Activated T-helper 1 cell treated with anti-CD3 and anti-CD28 coated beads, Interleukin-12 subunit alpha, Interleukin-12 subunit beta, Interleukin-2, Interleukin-4 antibody, amounts not matched to agents 30 ng/mL and 10 ng/mL and 1 ng/mL, durations not matched to agents 14 hours and 24 hours and 36 hours (primary cell): ENCODE results near the gene DCLK1. TPM values are rescaled to one million over a fixed set of nuclear protein-coding genes. Genes with fewer than 3 reads are reported as not detected.

Source experiments
- DNase-seq: peaks from one replicate; pipeline ENCODE4 v3.0.0; 2021; ENCODE audit warnings: low spot score
- H3K27ac Mint-ChIP-seq: one replicate; pipeline ENCODE4 v1.8.0; 2021; ENCODE audit warnings: mild to moderate bottlenecking, mixed read lengths
- H3K27me3 Mint-ChIP-seq: one replicate; pipeline ENCODE4 v1.8.0; 2022; ENCODE audit warnings: mild to moderate bottlenecking, moderate library complexity, mixed read lengths; ENCODE audit not compliant: insufficient read depth
- H3K36me3 Mint-ChIP-seq: one replicate; pipeline ENCODE4 v1.8.0; 2021; ENCODE audit warnings: low read depth, mixed read lengths
- H3K4me1 Mint-ChIP-seq: one replicate; pipeline ENCODE4 v1.8.0; 2021; ENCODE audit warnings: low read depth, mixed read lengths
- H3K4me3 Mint-ChIP-seq: one replicate; pipeline ENCODE4 v1.8.0; 2021; ENCODE audit warnings: mild to moderate bottlenecking, moderate library complexity, mixed read lengths
- H3K9me3 Mint-ChIP-seq: one replicate; pipeline ENCODE4 v1.8.0; 2021; ENCODE audit warnings: mixed read lengths
- intact Hi-C: fragments of 100-400 bp; cut with micrococcal nuclease; formaldehyde crosslinking; loops from one replicate; pipeline ENCODE4 v1.15.1; 2024
- total RNA-seq: library from RNA; stranded (reverse); gene quantifications from 2 replicates; pipeline ENCODE4 v1.2.3, GENCODE V29; 2022

The DCLK1 gene
- total RNA-seq, 1 donor from 2014 or later = not detected

DNA sequence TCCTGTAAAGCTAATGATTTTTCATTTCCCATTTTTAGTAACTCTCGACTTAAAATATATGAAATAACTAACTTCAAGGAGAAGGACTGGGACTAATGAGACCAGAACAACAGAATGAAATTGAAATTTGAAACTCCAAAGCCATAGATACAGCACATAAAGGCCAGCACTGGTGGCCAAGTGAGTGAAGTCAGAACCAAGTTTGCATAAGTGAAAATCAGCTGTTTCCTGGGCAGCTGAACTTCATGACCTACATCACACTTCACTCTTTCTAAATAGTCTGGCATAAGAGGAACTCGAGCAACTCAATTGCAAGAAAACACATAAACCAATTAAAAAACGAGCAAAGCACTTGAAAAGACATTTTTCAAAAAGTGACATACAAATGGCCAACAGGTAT lies 84.5 kb downstream of the DCLK1 start:
- no peak for DNase-seq
- intact Hi-C loops = no loop called here
- Mint-ChIP-seq H3K27me3 (no peaks in the 10 kb centered on the region), H3K27ac (no peak overlapping the region), H3K4me1 (no peaks in the 10 kb centered on the region), H3K9me3 (no peaks in the 10 kb centered on the region), H3K36me3 (no peaks in the 10 kb centered on the region), H3K4me3 (no peak overlapping the region)

DNA sequence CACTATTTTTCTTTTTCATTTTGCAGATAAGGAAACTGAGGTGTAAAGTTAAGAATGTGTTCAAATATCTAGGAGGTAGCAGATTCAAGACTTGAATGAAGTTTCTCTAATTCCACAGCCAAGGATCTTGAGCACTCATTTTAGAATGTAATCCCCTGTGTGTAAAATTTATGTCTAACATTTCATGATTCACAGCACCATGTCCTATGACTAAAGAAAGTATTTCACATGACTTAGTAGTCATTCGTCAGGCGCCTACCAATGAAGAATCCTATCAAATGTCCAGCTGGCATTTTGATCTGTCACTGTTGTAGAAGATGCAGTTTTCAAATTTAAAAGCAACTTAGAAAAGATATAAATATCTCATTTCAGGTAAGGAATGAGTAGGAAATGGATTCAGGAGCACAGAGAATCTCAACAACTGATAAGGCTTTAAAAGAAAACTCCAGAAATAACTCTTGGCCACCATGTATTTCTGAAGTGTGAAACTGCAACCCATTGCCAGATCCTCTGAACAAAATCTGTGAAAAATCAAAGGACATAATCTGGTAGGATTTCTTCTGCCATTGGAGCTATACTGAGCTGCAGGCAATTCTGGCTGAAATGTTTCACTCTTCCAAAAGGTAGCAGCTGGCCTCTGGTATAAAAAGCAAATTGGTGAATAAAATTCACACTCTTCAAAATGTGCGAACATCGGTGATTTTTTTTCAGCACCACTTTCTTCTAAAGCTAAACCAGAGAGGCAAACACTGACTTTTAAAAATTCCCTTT lies 92.2 kb downstream of the DCLK1 start:
- Mint-ChIP-seq H3K9me3 (peaks cover 4% of the 10 kb centered on the region), H3K4me1 (no peaks in the 10 kb centered on the region), H3K36me3 (no peaks in the 10 kb centered on the region), H3K27ac (no peak overlapping the region), H3K27me3 (no peaks in the 10 kb centered on the region), H3K4me3 (no peak overlapping the region)
- no peak for DNase-seq
- intact Hi-C loops = no loop called here

DNA sequence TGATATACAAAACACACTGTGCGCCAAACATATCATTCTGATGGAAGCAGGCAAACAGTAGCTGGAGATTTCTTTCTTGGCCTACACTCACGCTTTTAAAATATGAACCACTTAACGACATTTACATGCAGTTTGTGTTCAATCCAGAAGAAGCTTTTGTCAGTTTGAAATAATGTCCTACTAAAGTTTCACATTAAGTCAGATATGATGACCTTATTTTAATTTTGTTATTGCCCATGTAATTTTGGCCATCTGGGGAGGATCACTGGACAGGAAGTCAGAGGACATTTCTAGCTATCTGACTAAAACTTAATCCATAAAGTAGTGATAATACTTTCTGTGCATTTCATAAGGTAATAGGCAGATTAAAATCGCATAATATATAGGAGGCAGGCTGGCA lies 98.1 kb downstream of the DCLK1 start:
- Mint-ChIP-seq H3K4me1 (no peaks in the 10 kb centered on the region), H3K9me3 (peaks cover 16% of the 10 kb centered on the region), H3K36me3 (no peaks in the 10 kb centered on the region), H3K27ac (no peak overlapping the region), H3K27me3 (no peaks in the 10 kb centered on the region), H3K4me3 (no peak overlapping the region)
- DNase-seq = no peak
- intact Hi-C loops = no loop called here

- no peaks in the 10 kb centered on the region for H3K27me3 Mint-ChIP-seq
- no peak overlapping the region for H3K4me3 Mint-ChIP-seq
- no peak overlapping the region for H3K27ac Mint-ChIP-seq
- H3K9me3 Mint-ChIP-seq = peaks cover 16% of the 10 kb centered on the region
- intact Hi-C loops = no loop called here
- no peaks in the 10 kb centered on the region for H3K4me1 Mint-ChIP-seq
- H3K36me3 Mint-ChIP-seq = no peaks in the 10 kb centered on the region
- DNase-seq = no peak
Measured at GRCh38 chr13:36031490-36031889, 99.7 kb downstream of the DCLK1 start.

- no peak overlapping the region for H3K4me3 Mint-ChIP-seq
- intact Hi-C loops = no loop called here
- H3K4me1 Mint-ChIP-seq = no peaks in the 10 kb centered on the region
- H3K27me3 Mint-ChIP-seq = no peaks in the 10 kb centered on the region
- DNase-seq = no peak
- no peaks in the 10 kb centered on the region for H3K36me3 Mint-ChIP-seq
- peaks cover 16% of the 10 kb centered on the region for H3K9me3 Mint-ChIP-seq
- H3K27ac Mint-ChIP-seq = no peak overlapping the region
Measured at GRCh38 chr13:36030670-36031331, 100.4 kb downstream of the DCLK1 start.

- no peaks in the 10 kb centered on the region for H3K4me1 Mint-ChIP-seq
Measured at GRCh38 chr13:36029166-36029565, 102.0 kb downstream of the DCLK1 start.

DNA sequence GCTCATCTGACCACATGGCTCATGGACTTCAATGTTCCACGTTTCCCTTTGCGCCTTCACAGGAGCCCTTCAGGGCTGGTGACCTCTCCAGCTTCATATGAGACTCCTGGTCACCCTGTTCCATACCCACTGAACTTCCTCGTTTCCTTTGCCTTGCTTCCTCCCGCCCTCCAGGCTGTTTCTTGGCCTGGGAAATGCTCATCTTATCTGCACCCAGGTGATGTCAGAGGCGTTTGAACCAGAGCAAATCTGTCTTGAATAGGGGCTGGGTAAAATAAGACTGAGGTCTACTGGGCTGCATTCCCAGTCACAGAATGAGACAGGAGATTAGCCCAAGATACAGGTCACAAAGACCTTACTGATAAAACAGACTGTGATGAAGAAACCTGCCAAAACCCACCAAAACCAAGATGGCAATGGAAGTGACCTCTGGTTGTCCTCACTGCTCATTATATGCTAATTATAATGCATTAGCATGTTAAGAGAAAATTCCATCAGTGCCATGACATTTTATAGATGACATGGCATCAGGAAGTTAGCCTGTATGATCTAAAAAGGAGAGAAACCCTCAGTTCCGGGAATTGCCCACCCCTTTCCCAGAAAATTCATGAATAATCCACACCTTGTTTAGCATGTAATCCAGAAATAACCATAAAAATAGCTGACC lies 102.7 kb downstream of the DCLK1 start:
- Mint-ChIP-seq H3K27ac (no peak overlapping the region), H3K4me1 (no peaks in the 10 kb centered on the region), H3K4me3 (no peak overlapping the region), H3K27me3 (no peaks in the 10 kb centered on the region), H3K9me3 (peaks cover 11% of the 10 kb centered on the region), H3K36me3 (no peaks in the 10 kb centered on the region)
- intact Hi-C loops = no loop called here
- no peak for DNase-seq

More at GRCh38 chr13:36029166-36029565, 102.0 kb downstream of the DCLK1 start:
- Mint-ChIP-seq H3K27me3 (no peaks in the 10 kb centered on the region), H3K9me3 (peaks cover 11% of the 10 kb centered on the region), H3K36me3 (no peaks in the 10 kb centered on the region), H3K4me3 (no peak overlapping the region), H3K27ac (no peak overlapping the region)
- no peak for DNase-seq
- intact Hi-C loops = no loop called here

- no peaks in the 10 kb centered on the region for H3K4me1 Mint-ChIP-seq
- H3K27me3 Mint-ChIP-seq = no peaks in the 10 kb centered on the region
- H3K4me3 Mint-ChIP-seq = no peak overlapping the region
- intact Hi-C loops = no loop called here
- DNase-seq = no peak
- no peaks in the 10 kb centered on the region for H3K36me3 Mint-ChIP-seq
- H3K9me3 Mint-ChIP-seq = peaks cover 11% of the 10 kb centered on the region
- H3K27ac Mint-ChIP-seq = no peak overlapping the region
Measured at GRCh38 chr13:36026531-36026930, 104.7 kb downstream of the DCLK1 start.

- Mint-ChIP-seq H3K36me3 (no peaks in the 10 kb centered on the region), H3K4me3 (no peak overlapping the region), H3K4me1 (no peaks in the 10 kb centered on the region), H3K27ac (no peak overlapping the region), H3K27me3 (no peaks in the 10 kb centered on the region), H3K9me3 (peaks cover 9% of the 10 kb centered on the region)
- intact Hi-C loops = no loop called here
- DNase-seq = no peak
Measured at GRCh38 chr13:36014763-36015162, 116.4 kb downstream of the DCLK1 start.

DNA sequence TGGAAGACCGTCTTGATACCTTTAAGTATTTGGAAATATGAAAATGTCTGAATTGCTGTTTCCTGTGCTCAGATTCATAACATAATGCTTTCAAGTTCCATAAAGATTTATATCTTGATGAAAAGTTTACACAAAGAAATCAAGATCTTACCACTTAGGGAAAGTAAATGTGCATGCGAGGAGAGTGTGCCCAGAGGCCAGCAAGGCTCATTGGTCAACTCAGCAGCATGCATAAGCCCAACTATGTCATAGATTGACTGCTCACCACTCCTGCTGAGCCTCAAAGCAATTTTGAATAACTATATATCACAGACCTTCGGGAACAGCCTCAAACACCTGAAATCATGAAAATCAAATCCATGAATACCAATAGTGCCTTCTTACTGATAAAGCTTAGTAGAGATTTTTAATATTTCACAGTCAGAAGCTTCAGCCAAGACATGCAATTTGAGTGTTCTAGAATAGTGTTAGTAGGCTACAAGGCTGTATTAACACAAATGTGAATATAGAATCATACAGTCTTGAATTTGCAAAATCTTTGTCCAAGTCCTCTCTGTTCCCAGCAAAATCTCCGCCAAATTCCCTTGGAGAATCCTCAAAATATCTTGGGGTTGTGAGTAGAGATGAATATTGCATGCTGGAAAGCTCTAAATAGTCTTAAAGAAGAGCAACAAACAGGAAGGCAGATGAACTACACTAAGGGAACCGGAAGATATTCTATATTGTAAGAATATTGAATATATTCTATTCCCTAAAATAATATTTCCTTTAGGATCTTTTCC lies 124.1 kb downstream of the DCLK1 start:
- intact Hi-C loops = no loop called here
- Mint-ChIP-seq H3K4me3 (no peak overlapping the region), H3K27me3 (no peaks in the 10 kb centered on the region), H3K4me1 (no peaks in the 10 kb centered on the region), H3K9me3 (no peaks in the 10 kb centered on the region), H3K27ac (no peak overlapping the region), H3K36me3 (no peaks in the 10 kb centered on the region)
- DNase-seq = no peak

DNA sequence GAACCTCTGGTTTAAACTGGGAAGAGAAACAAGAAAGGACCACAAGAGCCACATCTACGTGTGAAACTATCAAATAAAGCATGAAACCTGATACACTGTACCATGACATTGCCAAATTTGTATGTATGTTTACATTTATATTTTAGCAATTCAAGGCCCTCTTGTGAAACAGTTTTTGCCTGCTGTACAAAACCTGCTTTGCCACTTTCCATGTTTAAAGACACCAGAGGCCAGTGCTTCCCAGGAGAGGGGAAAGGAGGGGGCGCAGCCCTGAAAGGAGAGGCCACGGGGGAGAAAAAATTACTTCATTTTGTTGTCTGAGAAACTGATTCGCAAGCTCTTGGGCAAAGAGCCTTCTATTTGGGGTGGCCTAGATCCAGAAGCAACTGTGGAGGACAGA lies 124.8 kb downstream of the DCLK1 start:
- no peaks in the 10 kb centered on the region for H3K36me3 Mint-ChIP-seq
- H3K9me3 Mint-ChIP-seq = no peaks in the 10 kb centered on the region
- no peak overlapping the region for H3K27ac Mint-ChIP-seq
- intact Hi-C loops = no loop called here
- H3K4me1 Mint-ChIP-seq = no peaks in the 10 kb centered on the region
- no peak overlapping the region for H3K4me3 Mint-ChIP-seq
- no peaks in the 10 kb centered on the region for H3K27me3 Mint-ChIP-seq
- DNase-seq = no peak

- no peaks in the 10 kb centered on the region for H3K36me3 Mint-ChIP-seq
- peaks cover 4% of the 10 kb centered on the region for H3K9me3 Mint-ChIP-seq
- no peak for DNase-seq
- H3K27ac Mint-ChIP-seq = no peak overlapping the region
- no peaks in the 10 kb centered on the region for H3K27me3 Mint-ChIP-seq
- no peak overlapping the region for H3K4me3 Mint-ChIP-seq
- no peaks in the 10 kb centered on the region for H3K4me1 Mint-ChIP-seq
- intact Hi-C loops = no loop called here
Measured at GRCh38 chr13:36001561-36001960, 129.6 kb downstream of the DCLK1 start.

DNA sequence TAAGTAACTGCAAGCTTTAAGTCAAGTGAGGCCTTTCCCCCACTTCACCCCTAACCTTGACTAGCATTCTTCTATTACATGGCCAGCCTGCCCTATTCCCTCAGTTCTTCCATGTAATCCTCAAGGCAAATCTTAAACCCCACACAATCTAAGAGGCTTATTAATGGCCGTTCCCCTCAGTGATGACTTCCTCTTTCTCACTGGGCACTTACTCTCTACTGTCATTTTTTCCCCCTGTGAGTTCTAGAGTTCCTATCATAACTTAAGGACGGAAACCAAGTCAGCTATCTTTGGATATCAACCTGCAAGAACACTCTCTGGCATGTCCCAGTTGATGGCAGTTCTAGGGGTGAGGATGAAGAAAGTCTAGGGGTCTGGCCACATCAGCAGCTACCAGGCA lies 131.2 kb downstream of the DCLK1 start:
- Mint-ChIP-seq H3K4me1 (no peaks in the 10 kb centered on the region), H3K9me3 (peaks cover 4% of the 10 kb centered on the region), H3K4me3 (no peak overlapping the region), H3K27me3 (no peaks in the 10 kb centered on the region), H3K27ac (no peak overlapping the region), H3K36me3 (no peaks in the 10 kb centered on the region)
- DNase-seq = no peak
- intact Hi-C loops = no loop called here
